ENCODE data around the gene STXBP2.

The STXBP2 gene

GRCh38 chr19:7661744-7662538 is 25.0 kb downstream of the STXBP2 start:
- Histone ChIP-seq H3K27ac (ENCODE audit: low read length) (no peak overlapping the region), H3K9ac (ENCODE audit: low read length) (no peak overlapping the region), H2AFZ (ENCODE audit: low read depth, low read length) (no peak overlapping the region), H3K4me1 (ENCODE audit: low read length) (no peaks in the 10 kb centered on the region; the same call in 1 of the 2 replicates), H4K20me1 (ENCODE audit: insufficient read depth, low read length) (no peaks in the 10 kb centered on the region), H3K9me3 (ENCODE audit: insufficient read depth, low read length) (no peaks in the 10 kb centered on the region), H3K27me3 (ENCODE audit: low read depth, low read length) (peaks cover 7% of the 10 kb centered on the region), H3K79me2 (ENCODE audit: low read length) (no peaks in the 10 kb centered on the region), H3K36me3 (replicated peaks; ENCODE audit: low read depth, low read length) (no peaks in the 10 kb centered on the region), H3K4me2 (ENCODE audit: low read length) (no peak overlapping the region), H3K4me3 (ENCODE audit: low read length) (no peak overlapping the region)
- TF ChIP-seq EZH2phosphoT487 (IDR thresholded peaks at IDR 0.05; ENCODE audit: low read depth) (no peak), CTCF (IDR thresholded peaks at IDR 0.05; ENCODE audit: low read depth, low read length) (no peak)

GRCh38 chr19:7662657-7663056 is 25.7 kb downstream of the STXBP2 start:
- H3K9me3 ChIP-seq (ENCODE audit: insufficient read depth, low read length), result no peaks in the 10 kb centered on the region
- H3K27me3 ChIP-seq (ENCODE audit: low read depth, low read length), result peaks cover 7% of the 10 kb centered on the region
- H3K27ac ChIP-seq (ENCODE audit: low read length), result no peak overlapping the region
- H2AFZ ChIP-seq (ENCODE audit: low read depth, low read length), result no peak overlapping the region
- H3K4me1 ChIP-seq (ENCODE audit: low read length), result no peaks in the 10 kb centered on the region; the same call in 1 of the 2 replicates
- H3K9ac ChIP-seq (ENCODE audit: low read length), result no peak overlapping the region
- TF ChIP-seq EZH2phosphoT487 (IDR thresholded peaks at IDR 0.05; ENCODE audit: low read depth), result no peak
- no peak for TF ChIP-seq CTCF (IDR thresholded peaks at IDR 0.05; ENCODE audit: low read depth, low read length)
- H3K4me3 ChIP-seq (ENCODE audit: low read length), result no peak overlapping the region
- no peaks in the 10 kb centered on the region for H4K20me1 ChIP-seq (ENCODE audit: insufficient read depth, low read length)
- H3K36me3 ChIP-seq (replicated peaks; ENCODE audit: low read depth, low read length), result no peaks in the 10 kb centered on the region
- no peaks in the 10 kb centered on the region for H3K79me2 ChIP-seq (ENCODE audit: low read length)
- no peak overlapping the region for H3K4me2 ChIP-seq (ENCODE audit: low read length)

GRCh38 chr19:7663706-7664105 is 26.8 kb downstream of the STXBP2 start:
- Histone ChIP-seq H2AFZ (ENCODE audit: low read depth, low read length) (no peak overlapping the region), H3K36me3 (replicated peaks; ENCODE audit: low read depth, low read length) (no peaks in the 10 kb centered on the region), H3K4me1 (ENCODE audit: low read length) (no peaks in the 10 kb centered on the region), H3K27me3 (ENCODE audit: low read depth, low read length) (peaks cover under 1% of the 10 kb centered on the region; the same call in 1 of the 2 replicates), H3K27ac (ENCODE audit: low read length) (no peak overlapping the region), H3K9me3 (ENCODE audit: insufficient read depth, low read length) (no peaks in the 10 kb centered on the region), H3K4me3 (ENCODE audit: low read length) (no peak overlapping the region), H3K9ac (ENCODE audit: low read length) (no peak overlapping the region), H4K20me1 (ENCODE audit: insufficient read depth, low read length) (no peaks in the 10 kb centered on the region), H3K4me2 (ENCODE audit: low read length) (no peak overlapping the region), H3K79me2 (ENCODE audit: low read length) (no peaks in the 10 kb centered on the region)
- TF ChIP-seq CTCF (IDR thresholded peaks at IDR 0.05; ENCODE audit: low read depth, low read length) (no peak), EZH2phosphoT487 (IDR thresholded peaks at IDR 0.05; ENCODE audit: low read depth) (no peak)

GRCh38 chr19:7665076-7665475 is 28.2 kb downstream of the STXBP2 start:
- no peak overlapping the region for H3K4me2 ChIP-seq (ENCODE audit: low read length)
- H3K27me3 ChIP-seq (ENCODE audit: low read depth, low read length), result peaks cover 8% of the 10 kb centered on the region; the same call in 1 of the 2 replicates
- TF ChIP-seq CTCF (IDR thresholded peaks at IDR 0.05; ENCODE audit: low read depth, low read length) (no peak), EZH2phosphoT487 (IDR thresholded peaks at IDR 0.05; ENCODE audit: low read depth) (no peak)
- H3K79me2 ChIP-seq (ENCODE audit: low read length), result no peaks in the 10 kb centered on the region
- no peaks in the 10 kb centered on the region for H3K4me1 ChIP-seq (ENCODE audit: low read length)
- H3K9me3 ChIP-seq (ENCODE audit: insufficient read depth, low read length), result no peaks in the 10 kb centered on the region
- H3K36me3 ChIP-seq (replicated peaks; ENCODE audit: low read depth, low read length), result no peaks in the 10 kb centered on the region
- H3K9ac ChIP-seq (ENCODE audit: low read length), result no peak overlapping the region
- H4K20me1 ChIP-seq (ENCODE audit: insufficient read depth, low read length), result no peaks in the 10 kb centered on the region
- no peak overlapping the region for H2AFZ ChIP-seq (ENCODE audit: low read depth, low read length)
- H3K4me3 ChIP-seq (ENCODE audit: low read length), result no peak overlapping the region
- H3K27ac ChIP-seq (ENCODE audit: low read length), result no peak overlapping the region
